GM12891 (cell line): ENCODE results near the gene KIAA1614.

ENCODE experiments used
- POLR2AphosphoS5 ChIP-seq: IDR thresholded peaks from 2 replicates; pipeline ENCODE4 v1.6.1; 2011; ENCODE audit warnings: low read depth, low read length, control low read depth
- SPI1 ChIP-seq: IDR thresholded peaks from 2 replicates; pipeline ENCODE4 v1.6.1; 2011; ENCODE audit warnings: low read depth, low read length, control low read depth
- TAF1 ChIP-seq: IDR thresholded peaks from 2 replicates; pipeline ENCODE4 v1.6.1; 2011; ENCODE audit warnings: low read depth, low read length, control low read depth

- TF ChIP-seq SPI1 (no peak), POLR2AphosphoS5 (no peak), TAF1 (no peak)
Observed at GRCh38 chr1:180928331-180929230, 15.9 kb downstream of the KIAA1614 start.
